HG03045 (cell line): ENCODE measurements around the gene ZNF12.
"Not testable (repeated sequence)": the region's sequence is repeated elsewhere in the genome, so short reads cannot be mapped to it uniquely, and the experiment has no call there.

Source experiments
- ATAC-seq: cut with Tn5 transposase; IDR thresholded peaks from one replicate; pipeline ENCODE4 v1.9.1; 2021; ENCODE audit warnings: mild to moderate bottlenecking, moderate library complexity; ENCODE audit not compliant: unreplicated experiment

Gene ZNF12

DNA sequence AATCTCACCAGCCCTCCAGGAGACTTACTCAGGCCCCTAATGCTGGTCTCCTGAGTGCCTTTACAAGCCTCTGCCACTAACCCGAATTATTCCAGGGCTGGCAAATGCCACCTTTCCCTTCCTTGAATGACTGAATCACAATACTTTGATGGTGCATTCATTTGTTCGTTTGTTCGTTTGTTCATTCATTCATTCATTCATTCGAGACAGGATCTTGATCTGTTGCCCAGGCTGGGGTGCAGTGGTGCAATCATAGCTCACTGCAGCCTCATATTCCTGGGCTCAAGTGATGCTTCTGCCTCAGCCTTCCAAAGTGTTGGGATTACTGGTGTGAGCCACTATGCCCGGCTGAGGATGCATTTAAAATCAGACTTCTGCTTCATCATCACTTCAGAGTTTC lies 6.0 kb downstream of the ZNF12 start:
- no peak for ATAC-seq

DNA sequence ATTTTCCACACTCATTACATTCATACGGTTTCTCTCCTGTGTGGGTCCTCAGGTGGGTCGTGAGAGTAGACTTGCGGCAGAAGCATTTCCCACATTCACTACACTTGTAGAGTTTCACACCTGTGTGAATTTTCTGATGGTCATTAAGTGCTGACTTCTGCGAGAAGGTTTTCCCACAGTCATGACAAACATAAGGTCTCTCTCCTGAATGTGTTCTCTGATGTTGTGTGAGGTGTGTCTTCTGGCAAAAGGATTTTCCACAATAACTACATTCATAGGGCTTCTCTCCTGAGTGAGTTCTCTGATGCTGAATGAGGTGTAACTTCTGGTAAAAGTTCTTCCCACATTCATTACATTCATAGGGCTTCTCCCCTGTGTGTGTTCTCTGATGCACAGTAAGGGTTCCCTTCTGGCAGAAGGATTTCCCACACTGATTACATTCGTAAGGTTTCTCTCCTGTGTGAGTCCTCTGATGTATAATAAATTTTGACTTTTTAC lies 15.1 kb downstream of the ZNF12 start:
- ATAC-seq: no peak

DNA sequence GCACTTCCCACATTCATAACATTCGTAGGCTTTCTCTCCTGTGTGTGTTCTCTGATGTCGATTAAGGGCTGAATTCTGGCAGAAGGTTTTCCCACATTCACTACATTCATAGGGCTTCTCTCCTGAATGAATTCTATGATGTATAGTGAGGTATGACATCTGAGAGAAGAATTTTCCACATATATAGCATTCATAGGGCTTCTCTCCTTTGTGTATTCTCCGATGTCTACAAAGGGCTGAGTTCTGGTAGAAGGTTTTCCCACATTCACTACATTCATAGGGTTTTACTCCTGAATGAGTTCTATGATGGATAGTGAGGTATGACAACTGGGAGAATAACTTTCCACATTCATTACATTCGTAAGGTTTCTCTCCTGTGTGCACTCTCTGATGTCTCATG lies 15.6 kb downstream of the ZNF12 start:
- no peak for ATAC-seq

DNA sequence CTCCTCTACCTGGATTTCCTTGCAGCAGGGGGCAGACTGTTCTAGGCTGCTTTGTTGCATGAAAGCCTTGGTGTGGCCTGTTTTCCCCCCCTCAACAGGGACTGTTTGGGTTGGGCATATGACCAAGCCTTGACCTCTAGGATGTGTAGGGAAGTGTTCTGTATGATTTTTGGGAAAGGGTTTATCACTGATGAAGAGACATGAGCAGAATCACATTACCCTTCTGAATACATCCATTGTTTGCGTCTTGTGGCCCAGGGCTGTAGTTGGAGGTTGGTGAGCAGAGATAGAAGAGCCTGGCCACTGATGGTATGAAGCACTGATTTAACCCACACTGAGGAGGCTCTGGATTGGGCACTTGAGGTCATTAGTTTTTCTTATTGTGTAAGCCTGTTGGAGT lies 26.6 kb downstream of the ZNF12 start:
- ATAC-seq: no peak

DNA sequence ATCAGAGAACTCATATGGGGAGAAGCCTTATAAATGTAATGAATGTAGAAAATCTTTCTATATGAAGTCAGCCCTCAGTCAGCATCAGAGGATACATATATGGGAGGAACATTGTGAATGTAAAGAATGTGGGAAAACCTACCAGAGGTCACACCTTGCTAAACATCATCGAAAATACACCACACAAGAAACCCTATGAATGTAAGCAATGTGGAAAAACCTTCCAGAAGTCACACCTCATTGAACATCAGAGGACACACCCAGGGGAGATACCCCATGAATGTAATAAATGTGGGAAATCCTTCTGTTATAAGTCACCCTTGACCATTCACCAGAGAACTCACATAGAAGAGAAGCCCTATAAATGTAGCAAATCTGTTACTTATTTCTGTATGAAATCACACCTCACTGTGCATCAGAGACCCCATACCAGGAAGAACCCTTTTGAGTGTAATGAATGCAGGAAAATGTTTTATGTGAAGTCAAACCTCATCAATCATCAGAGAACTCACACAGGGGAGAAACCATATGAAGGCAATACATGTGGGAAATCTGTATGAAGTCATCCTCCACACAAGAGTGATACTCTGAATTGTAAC lies 30.8 kb downstream of the ZNF12 start:
- no peak for ATAC-seq

DNA sequence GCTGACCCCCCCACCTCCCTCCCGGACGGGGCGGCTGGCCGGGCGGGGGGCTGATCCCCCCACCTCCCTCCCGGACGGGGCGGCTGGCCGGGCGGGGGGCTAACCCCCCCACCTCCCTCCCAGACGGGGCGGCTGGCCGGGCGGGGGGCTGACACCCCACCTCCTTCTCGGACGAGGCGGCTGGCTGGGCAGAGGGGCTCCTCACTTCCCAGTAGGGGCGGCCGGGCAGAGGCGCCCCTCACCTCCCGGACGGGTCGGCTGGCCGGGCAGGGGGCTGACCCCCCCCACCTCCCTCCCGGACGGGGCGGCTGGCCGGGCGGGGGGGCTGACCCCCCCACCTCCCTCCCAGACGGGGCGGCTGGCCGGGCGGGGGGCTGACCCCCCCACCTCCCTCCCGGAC lies 35.9 kb downstream of the ZNF12 start:
- ATAC-seq: not testable (repeated sequence)

DNA sequence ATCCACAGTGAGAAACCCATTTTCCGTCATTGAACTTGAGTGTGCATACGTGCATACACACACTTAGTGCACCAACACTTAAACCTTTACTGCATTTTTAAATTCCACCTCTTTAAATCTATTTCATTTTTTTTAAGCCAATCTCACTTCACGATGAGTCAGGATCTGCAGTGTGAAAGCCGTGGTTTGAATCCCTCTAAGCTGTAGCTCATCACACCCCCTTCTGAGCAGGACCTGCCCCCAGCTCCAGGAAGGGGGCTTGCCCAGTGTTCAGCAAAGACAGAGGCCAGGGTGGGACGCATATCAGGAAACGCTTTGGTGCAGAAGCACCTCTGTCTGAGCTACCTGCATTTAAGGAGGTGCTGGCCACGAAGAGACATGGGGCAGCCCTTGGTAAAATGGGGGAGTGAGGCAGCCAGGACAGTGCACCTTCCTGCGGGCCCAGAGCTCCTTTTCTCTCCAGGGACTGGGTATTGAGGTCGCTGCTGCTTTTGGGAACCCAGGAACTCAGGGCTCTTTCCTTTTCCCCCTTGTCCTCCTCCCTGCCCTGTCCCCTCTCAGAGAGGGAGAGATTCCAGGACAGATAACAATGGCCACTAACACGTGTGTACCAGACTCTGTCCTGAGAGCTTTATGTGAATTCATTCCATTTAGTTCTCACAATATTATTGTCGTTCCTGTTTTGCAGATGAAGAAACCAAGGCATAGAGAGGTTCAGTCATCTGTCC lies 48.0 kb downstream of the ZNF12 start:
- no peak for ATAC-seq

DNA sequence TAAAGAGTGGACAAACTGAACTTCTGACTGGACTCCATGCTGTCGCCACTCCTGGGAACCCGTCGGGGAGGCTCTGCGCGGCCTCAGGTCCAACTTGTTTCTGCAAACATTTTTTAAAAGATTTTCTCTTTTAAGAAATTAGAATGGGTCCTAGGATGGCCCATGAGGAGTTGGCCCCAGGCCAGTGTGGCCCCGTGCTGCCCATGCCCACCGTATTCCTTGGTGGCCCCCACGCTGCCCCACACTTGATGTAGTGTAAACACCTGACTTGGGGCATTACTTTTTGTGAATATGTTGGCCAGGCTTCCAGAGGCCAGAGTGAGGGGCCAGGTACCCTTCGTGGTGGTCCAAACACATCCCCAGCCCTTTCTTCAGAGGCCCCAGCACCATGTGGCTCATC lies 50.3 kb downstream of the ZNF12 start:
- no peak for ATAC-seq

DNA sequence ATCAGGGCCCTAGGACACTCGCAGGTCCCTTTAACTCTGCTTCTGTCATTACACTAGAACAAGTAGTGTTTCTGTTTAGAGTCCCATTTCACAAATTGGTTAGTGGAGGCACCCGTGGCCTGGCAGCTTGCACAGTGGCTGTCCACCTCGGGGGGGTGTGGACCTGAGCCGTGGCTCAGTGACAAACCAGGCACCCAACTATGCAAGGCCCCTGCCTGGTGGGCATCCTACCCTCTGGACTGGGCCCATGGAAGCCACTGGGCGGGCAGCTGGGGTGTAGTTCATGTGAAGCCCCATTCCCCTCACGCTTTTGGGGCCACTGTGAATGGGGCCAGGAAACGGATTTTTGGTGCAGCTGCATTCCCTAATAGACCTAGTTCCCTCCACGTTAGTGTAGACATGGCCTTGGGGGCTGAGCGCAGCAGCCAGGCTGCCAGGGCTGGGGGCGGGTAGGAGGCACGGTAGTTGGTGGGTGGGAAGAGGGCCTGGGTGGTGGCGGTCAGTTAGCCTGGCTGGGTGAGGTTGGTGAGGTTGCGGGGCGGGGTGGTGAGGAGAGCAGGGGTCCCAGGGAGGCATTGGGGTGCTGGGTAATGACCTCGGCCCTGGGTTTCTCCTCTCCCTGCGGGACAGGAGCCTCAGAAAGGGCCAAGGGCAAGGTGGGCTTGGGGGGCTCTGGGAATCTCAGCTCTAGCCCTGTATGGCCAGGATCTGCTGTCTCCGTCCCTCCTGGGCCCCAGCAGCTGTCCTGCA lies 50.9 kb downstream of the ZNF12 start:
- no peak for ATAC-seq

DNA sequence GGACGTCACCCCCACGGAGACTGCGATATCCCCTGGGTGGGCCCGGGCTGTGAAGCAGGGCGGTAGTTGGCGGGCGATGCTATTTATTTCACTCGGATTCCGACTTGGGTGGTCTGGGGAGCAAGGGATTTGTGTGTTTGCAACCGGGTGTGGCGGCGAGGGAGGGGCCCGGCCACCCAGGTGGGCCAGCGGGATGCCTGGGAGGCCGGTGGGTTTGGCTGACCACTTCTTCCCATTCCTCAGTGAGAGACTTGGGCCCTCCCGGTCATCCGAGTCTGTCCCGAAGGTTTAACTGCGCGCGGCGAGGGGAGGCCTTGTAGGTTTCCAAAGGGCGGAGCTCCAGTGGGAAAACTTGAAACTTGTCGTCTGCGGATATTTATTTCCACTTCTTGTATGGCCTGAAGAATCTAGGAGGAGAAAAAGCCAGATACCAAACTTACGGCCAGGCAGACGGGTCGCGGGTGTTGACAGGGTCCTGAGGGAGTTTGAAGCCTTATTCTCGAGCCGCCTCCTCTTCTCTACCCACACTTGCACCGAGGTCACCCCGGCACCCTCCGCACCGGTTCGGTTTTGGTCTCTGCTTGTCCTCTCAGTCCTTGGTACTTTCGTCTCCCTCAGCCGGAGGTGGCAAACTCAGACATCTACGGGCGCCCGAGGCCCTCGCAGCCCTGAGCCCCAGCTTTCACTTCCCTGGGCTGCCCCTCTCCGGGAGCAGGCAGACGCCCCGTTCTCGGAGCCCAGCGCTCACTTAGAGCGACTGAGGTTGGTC lies 51.7 kb downstream of the ZNF12 start:
- no peak for ATAC-seq

DNA sequence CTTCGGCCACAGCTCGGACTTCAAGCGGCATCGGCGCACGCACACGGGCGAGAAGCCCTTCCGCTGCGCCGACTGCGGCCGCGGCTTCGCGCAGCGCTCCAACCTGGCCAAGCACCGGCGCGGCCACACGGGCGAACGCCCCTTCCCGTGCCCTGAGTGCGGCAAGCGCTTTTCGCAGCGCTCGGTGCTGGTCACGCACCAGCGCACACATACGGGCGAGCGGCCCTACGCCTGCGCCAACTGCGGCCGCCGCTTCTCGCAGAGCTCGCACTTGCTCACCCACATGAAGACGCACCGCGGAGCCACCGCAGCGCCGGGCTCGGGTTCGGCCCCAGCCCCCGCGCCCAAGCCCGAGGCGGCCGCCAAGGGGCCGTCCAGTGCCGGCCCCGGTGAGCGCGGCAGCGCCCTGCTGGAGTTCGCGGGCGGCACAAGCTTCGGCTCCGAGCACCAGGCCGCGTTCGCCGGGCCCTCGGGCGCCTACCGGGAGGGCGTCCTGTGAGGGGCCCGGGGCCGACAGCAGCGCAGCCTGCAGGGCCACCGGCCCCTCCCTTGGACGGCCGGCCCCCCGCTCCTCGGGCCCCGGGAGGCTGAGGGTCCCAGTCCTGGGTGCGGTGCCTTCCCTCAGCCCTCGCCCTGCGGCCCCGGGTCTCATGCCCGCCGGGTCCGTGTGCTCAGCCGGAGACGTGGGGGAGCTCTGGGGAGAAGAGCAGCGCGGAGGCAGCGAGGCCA lies 52.5 kb downstream of the ZNF12 start:
- no peak for ATAC-seq

DNA sequence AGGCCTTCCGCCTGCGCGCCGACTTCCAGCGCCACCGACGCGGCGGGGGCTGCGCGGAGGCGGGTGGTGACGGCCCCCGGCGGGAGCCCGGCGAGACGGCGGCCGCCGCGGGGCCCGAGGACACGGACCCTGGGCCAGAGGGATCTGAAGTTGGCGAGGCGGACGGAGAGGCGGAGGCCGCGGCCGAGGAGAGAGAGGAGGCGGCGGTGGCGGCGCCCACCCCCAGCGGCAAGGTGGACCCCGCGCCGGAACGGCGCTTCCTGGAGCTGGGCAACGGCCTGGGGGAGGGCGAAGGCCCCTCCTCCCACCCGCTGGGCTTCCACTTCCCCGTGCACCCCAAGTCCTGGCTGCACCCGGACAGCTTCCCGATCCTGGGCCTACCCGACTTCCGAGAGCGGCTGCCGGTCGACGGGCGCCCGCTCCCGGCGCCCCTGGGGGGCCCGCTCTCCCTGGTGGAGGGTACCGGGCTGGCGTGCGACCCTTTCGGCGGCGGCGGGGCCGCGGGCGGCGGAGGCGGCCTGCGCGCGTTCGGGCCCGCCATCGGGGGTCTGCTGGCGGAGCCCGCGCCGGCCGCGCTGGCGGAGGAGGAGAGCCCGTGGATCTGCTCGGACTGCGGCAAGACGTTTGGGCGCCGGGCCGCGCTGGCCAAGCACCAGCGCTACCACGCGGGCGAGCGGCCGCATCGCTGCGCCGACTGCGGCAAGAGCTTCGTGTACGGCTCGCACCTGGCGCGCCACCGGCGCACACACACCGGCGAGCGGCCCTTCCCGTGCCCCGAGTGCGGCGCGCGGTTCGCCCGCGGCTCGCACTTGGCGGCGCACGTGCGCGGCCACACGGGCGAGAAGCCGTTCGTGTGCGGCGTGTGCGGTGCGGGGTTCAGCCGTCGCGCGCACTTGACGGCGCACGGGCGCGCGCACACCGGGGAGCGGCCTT lies 53.4 kb downstream of the ZNF12 start:
- no peak for ATAC-seq

DNA sequence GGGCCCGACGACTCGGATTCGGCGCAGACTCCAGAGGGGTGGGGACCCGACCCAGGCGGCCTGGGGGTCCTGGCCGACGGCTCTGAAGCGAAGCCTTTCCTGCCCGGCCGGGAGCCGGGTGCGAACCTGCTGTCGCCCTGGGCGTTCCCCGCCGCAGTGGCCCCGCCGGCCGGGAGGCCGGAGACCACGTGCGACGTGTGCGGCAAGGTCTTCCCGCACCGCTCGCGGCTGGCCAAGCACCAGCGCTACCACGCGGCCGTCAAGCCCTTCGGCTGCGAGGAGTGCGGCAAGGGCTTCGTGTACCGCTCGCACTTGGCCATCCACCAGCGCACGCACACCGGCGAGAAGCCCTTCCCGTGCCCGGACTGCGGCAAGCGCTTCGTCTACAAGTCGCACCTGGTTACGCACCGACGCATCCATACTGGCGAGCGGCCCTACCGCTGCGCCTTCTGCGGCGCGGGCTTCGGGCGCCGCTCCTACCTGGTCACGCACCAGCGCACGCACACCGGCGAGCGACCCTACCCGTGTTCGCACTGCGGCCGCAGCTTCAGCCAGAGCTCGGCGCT lies 54.2 kb downstream of the ZNF12 start:
- ATAC-seq: no peak

DNA sequence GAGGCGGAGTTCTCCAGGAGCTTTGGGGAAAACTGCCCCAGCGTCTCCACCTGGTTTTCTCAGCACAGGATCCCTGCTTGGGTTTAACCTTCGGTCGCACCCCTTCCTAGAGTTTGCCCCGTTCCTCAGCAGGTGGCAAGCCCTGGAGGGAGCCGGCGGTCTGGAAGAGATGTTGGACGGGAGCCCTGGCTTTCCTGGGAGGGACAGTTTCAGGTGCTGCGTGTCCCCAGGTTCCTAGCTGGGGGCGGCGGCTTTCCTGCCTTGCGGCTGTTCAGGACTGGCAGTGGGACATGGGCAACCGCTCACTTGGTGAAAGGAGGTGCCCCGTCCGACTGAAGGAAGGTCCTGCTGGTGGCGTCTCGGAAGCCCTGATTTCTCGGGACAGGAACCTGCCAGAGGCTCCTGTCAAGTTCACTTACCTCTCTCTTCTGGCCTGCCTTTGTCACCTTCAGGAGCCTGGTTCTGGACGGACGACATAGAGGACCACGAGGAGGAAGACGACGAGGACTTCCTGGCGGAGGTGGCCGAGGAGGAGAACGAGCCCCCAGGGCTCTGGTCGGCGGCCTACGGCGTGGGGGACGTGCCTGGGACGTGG lies 54.8 kb downstream of the ZNF12 start:
- ATAC-seq: no peak

DNA sequence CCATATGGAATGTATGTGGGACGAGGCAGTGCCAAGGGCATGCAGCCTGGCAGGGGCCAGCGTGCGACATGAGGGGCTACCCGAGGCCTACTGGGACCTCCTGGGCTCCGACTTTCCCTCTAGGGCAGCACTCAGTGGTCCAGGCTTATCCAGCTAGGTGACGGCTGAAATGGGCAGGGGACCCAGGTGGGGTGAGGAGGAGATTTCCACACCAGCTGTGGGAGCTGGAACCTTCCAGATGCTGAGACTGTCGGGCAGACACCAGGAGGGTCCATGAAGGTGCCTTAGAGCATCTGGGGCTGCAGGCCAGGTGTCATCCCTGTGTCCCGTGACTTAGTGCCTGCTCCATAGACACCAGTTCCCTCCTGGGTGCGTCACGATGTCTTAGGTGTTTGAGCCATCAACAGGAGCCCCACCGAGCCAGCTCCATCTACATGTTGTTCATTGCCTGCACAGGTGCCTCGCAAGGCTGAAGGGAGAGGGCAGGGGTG lies 56.2 kb downstream of the ZNF12 start:
- ATAC-seq: no peak

DNA sequence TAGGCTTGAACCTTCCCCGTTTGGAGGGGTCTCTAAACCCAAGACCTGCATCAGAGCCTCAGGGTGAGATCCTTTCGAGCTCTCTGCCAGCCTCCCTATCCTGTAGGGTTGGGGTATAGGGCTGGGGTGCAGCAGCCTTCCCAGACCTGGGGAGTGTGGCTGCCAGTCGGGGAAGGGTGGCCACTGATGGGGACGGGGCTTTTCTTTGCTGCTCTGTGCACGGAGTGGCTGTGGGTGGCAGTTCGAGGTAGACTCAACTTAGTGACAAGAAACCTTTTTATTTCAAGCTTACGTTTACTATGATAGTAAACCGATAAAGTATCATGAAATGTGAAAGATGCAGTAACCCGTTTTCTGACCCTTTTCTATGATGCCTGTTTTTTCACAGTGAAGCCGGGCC lies 56.7 kb downstream of the ZNF12 start:
- ATAC-seq: no peak

DNA sequence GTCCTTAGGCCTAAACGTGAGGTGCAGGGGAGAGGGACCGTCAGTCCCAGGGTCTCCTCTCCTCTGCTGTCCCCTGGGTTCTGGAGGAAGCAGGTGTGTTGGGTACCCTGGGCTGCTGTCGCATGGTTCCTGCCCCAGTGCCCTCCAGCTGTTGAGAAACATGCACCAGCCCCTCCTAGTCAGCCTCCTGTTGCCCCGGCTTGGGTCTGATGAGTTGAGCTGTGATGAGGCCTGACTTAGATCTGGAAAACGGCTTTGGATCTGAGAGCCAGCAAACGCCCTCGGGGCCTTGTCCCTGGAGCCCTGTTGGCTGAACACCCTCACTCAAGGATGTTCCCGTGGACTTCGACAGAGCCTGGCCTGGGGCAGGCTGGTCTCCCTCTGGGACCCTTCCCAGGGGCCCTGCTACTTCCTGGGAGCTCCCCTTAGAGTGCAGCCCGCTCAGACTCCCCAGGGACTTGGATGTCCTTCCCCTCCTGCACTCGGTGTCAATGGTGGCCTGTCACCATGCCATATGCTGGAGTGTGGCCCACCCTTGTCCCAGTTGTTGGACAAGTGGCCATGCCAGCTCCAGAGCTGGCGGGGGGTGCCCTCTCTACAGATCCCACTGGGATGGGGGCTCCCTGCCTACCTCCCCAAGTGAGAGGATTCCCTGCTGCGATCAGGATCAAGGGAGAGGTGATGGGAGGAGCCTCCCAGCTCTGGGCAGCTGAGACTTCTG lies 57.3 kb downstream of the ZNF12 start:
- ATAC-seq: no peak

DNA sequence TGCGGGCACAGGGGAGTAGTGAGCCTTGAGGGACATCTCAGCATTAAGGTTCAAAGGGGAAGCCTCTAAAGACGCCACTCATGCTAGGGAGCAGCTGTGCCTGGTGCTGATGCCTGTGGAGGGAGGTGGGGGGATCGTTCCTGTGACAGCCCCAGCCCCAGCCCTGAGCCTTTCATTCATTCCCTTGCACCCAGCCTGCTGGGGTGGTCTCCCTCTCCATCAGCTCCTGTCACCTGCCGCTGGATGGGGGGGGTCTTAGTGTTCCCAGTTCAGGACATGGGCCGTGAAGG lies 58.0 kb downstream of the ZNF12 start:
- no peak for ATAC-seq
